Activated CD4-positive, alpha-beta T cell treated with anti-CD3 and anti-CD28 coated beads, Interleukin-2, Interleukin-4, amounts not matched to agents 100 ng/mL and 50 ng/mL, durations not matched to agents 16 hours and 8 hours (primary cell): ENCODE results near the gene PTPRK.
"Not testable (repeated sequence)": the region's sequence is repeated elsewhere in the genome, so short reads cannot be mapped to it uniquely, and the experiment has no call there.

Experiments
- DNase-seq: peaks from one replicate; pipeline ENCODE4 v3.0.0-alpha.2; 2020; ENCODE audit warnings: low spot score

PTPRK gene

GRCh38 chr6:127952831-127953230, 567.6 kb downstream of the PTPRK start:
- no peak for DNase-seq

GRCh38 chr6:127952176-127952575, 568.2 kb downstream of the PTPRK start:
- no peak for DNase-seq

- DNase-seq = peak; percentile 79
These were observed 569.1 kb downstream of the PTPRK start for GRCh38 chr6:127951172-127951917.

GRCh38 chr6:127950566-127951145, 569.7 kb downstream of the PTPRK start:
- no peak for DNase-seq

GRCh38 chr6:127949251-127949650, 571.1 kb downstream of the PTPRK start:
- DNase-seq = no peak

- no peak for DNase-seq
These were observed 574.0 kb downstream of the PTPRK start for GRCh38 chr6:127946388-127946787.

- no peak for DNase-seq
These were observed 574.8 kb downstream of the PTPRK start for GRCh38 chr6:127945434-127946097.

GRCh38 chr6:127941228-127941627, 579.2 kb downstream of the PTPRK start:
- no peak for DNase-seq

GRCh38 chr6:127939442-127940066, 580.8 kb downstream of the PTPRK start:
- DNase-seq = no peak

GRCh38 chr6:127938701-127939100, 581.7 kb downstream of the PTPRK start:
- DNase-seq = peak; percentile 61

- no peak for DNase-seq
These were observed 582.7 kb downstream of the PTPRK start for GRCh38 chr6:127937747-127938146.

- no peak for DNase-seq
These were observed 583.3 kb downstream of the PTPRK start for GRCh38 chr6:127937102-127937501.

GRCh38 chr6:127934956-127935355, 585.4 kb downstream of the PTPRK start:
- DNase-seq = no peak

GRCh38 chr6:127933852-127934840, 586.3 kb downstream of the PTPRK start:
- DNase-seq = peak; percentile 83

- DNase-seq = no peak
These were observed 587.3 kb downstream of the PTPRK start for GRCh38 chr6:127933137-127933536.

- DNase-seq = no peak
These were observed 587.7 kb downstream of the PTPRK start for GRCh38 chr6:127932708-127933107.

GRCh38 chr6:127926441-127926840, 594.0 kb downstream of the PTPRK start:
- DNase-seq = not testable (repeated sequence)

GRCh38 chr6:127924440-127924839, 596.0 kb downstream of the PTPRK start:
- DNase-seq = no peak

GRCh38 chr6:127924031-127924430, 596.4 kb downstream of the PTPRK start:
- DNase-seq = no peak

GRCh38 chr6:127923135-127923534, 597.3 kb downstream of the PTPRK start:
- no peak for DNase-seq

- no peak for DNase-seq
These were observed 598.4 kb downstream of the PTPRK start for GRCh38 chr6:127921982-127922381.

GRCh38 chr6:127920804-127921203, 599.6 kb downstream of the PTPRK start:
- DNase-seq = no peak
